GM12872 (cell line): ENCODE measurements around the gene CAPRIN1.

Source experiments
- TF ChIP-seq, protein P1 (sequence below): IDR thresholded peaks from 3 replicates; pipeline ENCODE4 v1.5.1; 2011; ENCODE audit warnings: low read depth, mild to moderate bottlenecking, low read length, moderate library complexity; ENCODE audit not compliant: insufficient read depth

CAPRIN1 gene

GRCh38 chr11:34068111-34068510 lies 16.6 kb downstream of the CAPRIN1 start:
- TF ChIP-seq, protein P1, sequence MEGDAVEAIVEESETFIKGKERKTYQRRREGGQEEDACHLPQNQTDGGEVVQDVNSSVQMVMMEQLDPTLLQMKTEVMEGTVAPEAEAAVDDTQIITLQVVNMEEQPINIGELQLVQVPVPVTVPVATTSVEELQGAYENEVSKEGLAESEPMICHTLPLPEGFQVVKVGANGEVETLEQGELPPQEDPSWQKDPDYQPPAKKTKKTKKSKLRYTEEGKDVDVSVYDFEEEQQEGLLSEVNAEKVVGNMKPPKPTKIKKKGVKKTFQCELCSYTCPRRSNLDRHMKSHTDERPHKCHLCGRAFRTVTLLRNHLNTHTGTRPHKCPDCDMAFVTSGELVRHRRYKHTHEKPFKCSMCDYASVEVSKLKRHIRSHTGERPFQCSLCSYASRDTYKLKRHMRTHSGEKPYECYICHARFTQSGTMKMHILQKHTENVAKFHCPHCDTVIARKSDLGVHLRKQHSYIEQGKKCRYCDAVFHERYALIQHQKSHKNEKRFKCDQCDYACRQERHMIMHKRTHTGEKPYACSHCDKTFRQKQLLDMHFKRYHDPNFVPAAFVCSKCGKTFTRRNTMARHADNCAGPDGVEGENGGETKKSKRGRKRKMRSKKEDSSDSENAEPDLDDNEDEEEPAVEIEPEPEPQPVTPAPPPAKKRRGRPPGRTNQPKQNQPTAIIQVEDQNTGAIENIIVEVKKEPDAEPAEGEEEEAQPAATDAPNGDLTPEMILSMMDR: no peak

DNA sequence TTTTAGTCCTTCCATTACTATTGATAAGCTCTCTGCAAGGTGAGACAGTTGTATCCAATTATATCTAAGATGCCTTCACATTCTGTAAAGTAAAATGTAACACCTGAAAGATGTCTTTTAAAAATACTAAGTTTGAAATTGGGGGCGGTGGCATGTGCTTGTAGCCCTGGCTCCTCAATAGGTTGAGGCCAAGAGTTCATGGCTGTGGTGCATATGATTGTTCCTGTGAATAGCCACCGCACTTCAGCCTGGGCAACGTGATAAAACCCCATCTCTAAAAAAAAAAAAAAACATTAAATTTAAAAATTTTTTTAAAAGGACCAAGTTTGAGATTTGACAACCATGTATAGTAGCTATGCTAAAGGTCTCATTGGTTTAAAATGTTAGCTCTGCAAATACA lies 20.5 kb downstream of the CAPRIN1 start:
- TF ChIP-seq, protein P1: no peak

- TF ChIP-seq, protein P1: no peak
Measured at GRCh38 chr11:34072832-34073231, 21.3 kb downstream of the CAPRIN1 start.

- TF ChIP-seq, protein P1: no peak
Measured at GRCh38 chr11:34074391-34074790, 22.9 kb downstream of the CAPRIN1 start.

GRCh38 chr11:34075178-34075820 lies 23.8 kb downstream of the CAPRIN1 start:
- TF ChIP-seq, protein P1: no peak

- TF ChIP-seq, protein P1: no peak
Measured at GRCh38 chr11:34080609-34081008, 29.1 kb downstream of the CAPRIN1 start.

DNA sequence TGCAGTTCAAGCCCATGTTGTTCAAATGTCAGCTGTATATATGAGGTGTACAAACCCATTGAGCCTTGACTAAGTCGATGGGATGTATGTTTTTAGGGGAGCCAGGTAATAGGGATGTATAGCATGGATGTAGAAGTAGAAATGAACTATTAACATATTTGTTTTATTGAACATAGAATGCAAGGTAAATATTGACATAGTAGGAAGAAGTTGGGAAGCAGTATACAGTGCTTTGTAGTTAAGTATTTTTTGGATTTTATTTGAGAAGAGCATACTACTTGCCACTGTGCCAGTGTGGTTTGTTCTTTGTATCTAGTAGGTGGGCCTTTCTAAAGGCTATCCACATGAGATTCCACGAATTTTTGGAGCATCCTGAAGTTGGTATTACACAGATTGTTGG lies 33.1 kb downstream of the CAPRIN1 start:
- TF ChIP-seq, protein P1: no peak
